H9 (cell line): ENCODE measurements around the gene SPRED3. TPM values are rescaled to one million over a fixed set of nuclear protein-coding genes. Genes with fewer than 3 reads are reported as not detected.

Experiments used
- DNase-seq: peaks from one replicate; pipeline ENCODE4 v3.0.0-alpha.2; 2017
- H2AFZ ChIP-seq: one replicate; pipeline ENCODE4 v1.6.1; 2013; ENCODE audit warnings: mild to moderate bottlenecking, low read length, control low read depth, moderate library complexity
- H2AK5ac ChIP-seq: 2 replicates; pipeline ENCODE4 v1.6.1; 2013; ENCODE audit warnings: low read length, control low read depth, mixed read lengths; ENCODE audit not compliant: insufficient read length
- H2BK120ac ChIP-seq: one replicate; pipeline ENCODE4 v1.6.1; 2013; ENCODE audit warnings: low read depth, mild to moderate bottlenecking, low read length, control low read depth, inconsistent platforms; ENCODE audit not compliant: poor library complexity, severe bottlenecking
- H2BK12ac ChIP-seq: 2 replicates; pipeline ENCODE4 v1.6.1; 2013; ENCODE audit warnings: low read length, control low read depth, mixed read lengths, low read depth; ENCODE audit not compliant: insufficient read length
- H2BK15ac ChIP-seq: 2 replicates; pipeline ENCODE4 v1.6.1; 2013; ENCODE audit warnings: low read depth, low read length, control low read depth
- H2BK20ac ChIP-seq: one replicate; pipeline ENCODE4 v1.6.1; 2013; ENCODE audit warnings: low read depth, mild to moderate bottlenecking, low read length, control low read depth, inconsistent platforms; ENCODE audit not compliant: poor library complexity, severe bottlenecking
- H2BK5ac ChIP-seq: 2 replicates; pipeline ENCODE4 v1.6.1; 2013; ENCODE audit warnings: low read length, control low read depth, mixed read lengths; ENCODE audit not compliant: insufficient read length
- H3K14ac ChIP-seq: 2 replicates; pipeline ENCODE4 v1.6.1; 2013; ENCODE audit warnings: low read length, control low read depth; ENCODE audit not compliant: insufficient read depth
- H3K18ac ChIP-seq: 2 replicates; pipeline ENCODE4 v1.6.1; 2013; ENCODE audit warnings: low read depth, mild to moderate bottlenecking, mixed read lengths, low read length, control low read depth; ENCODE audit not compliant: insufficient read length
- H3K23ac ChIP-seq: 2 replicates; pipeline ENCODE4 v1.6.1; 2013; ENCODE audit warnings: low read length, control low read depth, mixed read lengths, low read depth; ENCODE audit not compliant: insufficient read length
- H3K23me2 ChIP-seq: 2 replicates; pipeline ENCODE4 v1.6.1; 2013; ENCODE audit warnings: low read depth, mild to moderate bottlenecking, mixed read lengths, low read length, control low read depth; ENCODE audit not compliant: insufficient read length, poor library complexity, severe bottlenecking
- H3K27ac ChIP-seq: 2 replicates; pipeline ENCODE4 v1.5.1; 2013; ENCODE audit warnings: low read length, control low read depth, mixed read lengths, low read depth; ENCODE audit not compliant: insufficient read length
- H3K27me3 ChIP-seq: 2 replicates; pipeline ENCODE4 v1.6.1; 2013; ENCODE audit warnings: low read length, control low read depth, inconsistent platforms; ENCODE audit not compliant: insufficient read depth
- H3K4ac ChIP-seq: 2 replicates; pipeline ENCODE4 v1.6.1; 2013; ENCODE audit warnings: low read depth, mild to moderate bottlenecking, control low read depth, inconsistent platforms, low read length, moderate library complexity
- H3K4me1 ChIP-seq: 2 replicates; pipeline ENCODE4 v1.6.1; 2013; ENCODE audit warnings: low read length, control low read depth, inconsistent platforms; ENCODE audit not compliant: insufficient read depth
- H3K4me2 ChIP-seq: 2 replicates; pipeline ENCODE4 v1.6.1; 2013; ENCODE audit warnings: low read length, control low read depth, mixed read lengths; ENCODE audit not compliant: insufficient read length, insufficient read depth
- H3K56ac ChIP-seq: 2 replicates; pipeline ENCODE4 v1.6.1; 2013; ENCODE audit warnings: low read depth, mild to moderate bottlenecking, mixed read lengths, low read length, control low read depth; ENCODE audit not compliant: insufficient read length
- H3K79me1 ChIP-seq: 2 replicates; pipeline ENCODE4 v1.6.1; 2013; ENCODE audit warnings: low read depth, mild to moderate bottlenecking, moderate library complexity, low read length, control low read depth, inconsistent platforms; ENCODE audit not compliant: insufficient read depth, poor library complexity, severe bottlenecking
- H3K79me2 ChIP-seq: 2 replicates; pipeline ENCODE4 v1.6.1; 2013; ENCODE audit warnings: low read length, control low read depth, inconsistent platforms; ENCODE audit not compliant: insufficient read depth
- H3K9ac ChIP-seq: 2 replicates; pipeline ENCODE4 v1.6.1; 2013; ENCODE audit warnings: low read length, control low read depth, mixed read lengths; ENCODE audit not compliant: insufficient read length; ENCODE audit errors: extremely low read depth
- H3K9me3 ChIP-seq: one replicate; pipeline ENCODE4 v1.6.1; 2013; ENCODE audit warnings: low read depth, low read length, inconsistent platforms; ENCODE audit not compliant: control insufficient read depth
- H3T11ph ChIP-seq: one replicate; pipeline ENCODE4 v1.6.1; 2013; ENCODE audit warnings: mild to moderate bottlenecking, low read length, control low read depth, inconsistent platforms
- H4K20me1 ChIP-seq: one replicate; pipeline ENCODE4 v1.6.1; 2013; ENCODE audit not compliant: control insufficient read depth, insufficient read length, insufficient read depth
- H4K5ac ChIP-seq: 2 replicates; pipeline ENCODE4 v1.6.1; 2013; ENCODE audit warnings: low read depth, mild to moderate bottlenecking, mixed read lengths, low read length, control low read depth; ENCODE audit not compliant: insufficient read length
- H4K8ac ChIP-seq: replicated peaks from 2 replicates; pipeline ENCODE4 v1.6.1; 2013; ENCODE audit warnings: low read length, control low read depth, mixed read lengths, low read depth; ENCODE audit not compliant: insufficient read length
- H4K91ac ChIP-seq: 2 replicates; pipeline ENCODE4 v1.6.1; 2013; ENCODE audit warnings: low read depth, mild to moderate bottlenecking, moderate library complexity, mixed read lengths, low read length, control low read depth; ENCODE audit not compliant: insufficient read length
- H3K27ac Mint-ChIP-seq, 3 experiments: 2 replicates in 2 of 3; 3 replicates in 1 of 3; pipeline ENCODE4 v1.8.0; 2020 to 2021; ENCODE audit warnings: mixed read lengths in 3 of 3, mild to moderate bottlenecking in 1 of 3, moderate library complexity in 1 of 3
- H3K27me3 Mint-ChIP-seq: 2 replicates; pipeline ENCODE4 v1.8.0; 2021; ENCODE audit warnings: low read depth, mild to moderate bottlenecking, moderate library complexity, mixed read lengths
- H3K36me3 Mint-ChIP-seq, 3 experiments: 2 replicates in 2 of 3; 3 replicates in 1 of 3; pipeline ENCODE4 v1.8.0; 2020 to 2021; ENCODE audit warnings: low read depth in 3 of 3, mixed read lengths in 3 of 3; ENCODE audit not compliant: insufficient read depth in 1 of 3
- H3K4me1 Mint-ChIP-seq, 2 experiments: 2 replicates each; pipeline ENCODE4 v1.8.0; 2020; ENCODE audit warnings: mixed read lengths in 2 of 2
- H3K4me3 Mint-ChIP-seq, 2 experiments: 2 replicates in 1 of 2; 3 replicates in 1 of 2; pipeline ENCODE4 v1.8.0; 2020 to 2021; ENCODE audit warnings: mild to moderate bottlenecking in 2 of 2, mixed read lengths in 2 of 2, moderate library complexity in 1 of 2
- H3K9me3 Mint-ChIP-seq, 2 experiments: 2 replicates in 1 of 2; 3 replicates in 1 of 2; pipeline ENCODE4 v1.8.0; 2020; ENCODE audit warnings: mild to moderate bottlenecking in 2 of 2, mixed read lengths in 2 of 2, moderate library complexity in 1 of 2
- WGBS: extraction: QIAGEN DNeasy Blood & Tissue Kit; methylation state at CpG from one replicate; pipeline ENCODE4 v1.1.7; 2013; ENCODE audit warnings: missing lambda C conversion rate, low lambda C conversion rate, mixed read lengths; ENCODE audit not compliant: insufficient read length; ENCODE audit errors: extremely low coverage; 5-methylcytosine and 5-hydroxymethylcytosine counted together
- total RNA-seq: library from RNA; stranded (reverse); gene quantifications from 2 replicates; pipeline ENCODE4 v1.2.1, GENCODE V29; 2021
- TF ChIP-seq, protein P1 (sequence below): fragments of 200-600 bp; sonication (generic); conservative IDR thresholded peaks from 3 replicates; pipeline ENCODE4 v1.8.0; 2021; ENCODE audit warnings: antibody characterized with exemption, mild to moderate bottlenecking

Gene SPRED3
- total RNA-seq, 1 experiment from 2014 or later: 16.4 TPM

DNA sequence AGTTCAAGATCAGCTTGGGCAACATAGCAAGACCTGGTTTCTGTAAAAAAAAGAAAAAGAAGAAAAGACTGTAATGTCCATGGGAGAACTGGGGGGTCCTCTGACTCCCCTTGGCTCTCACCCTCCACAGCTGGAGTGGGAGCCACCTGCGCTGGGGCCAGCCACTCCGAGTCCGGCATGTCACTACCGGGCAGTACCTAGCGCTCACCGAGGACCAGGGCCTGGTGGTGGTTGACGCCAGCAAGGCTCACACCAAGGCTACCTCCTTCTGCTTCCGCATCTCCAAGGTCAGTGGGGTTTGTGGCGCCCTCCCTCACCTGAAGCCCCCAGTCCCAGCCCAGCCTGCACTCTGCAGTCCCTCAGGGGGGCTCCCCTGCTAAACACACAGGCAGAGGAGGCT, 59.7 kb downstream of the SPRED3 start:
- H3K4me2 ChIP-seq: no peak overlapping the region
- Mint-ChIP-seq H3K9me3 (no peaks in the 10 kb centered on the region), H3K4me1 (peaks cover 5 to 7% of the 10 kb centered on the region in 2 experiments; a peak in 3 of 4 replicates), H3K27ac (no peak overlapping the region), H3K27me3 (no peaks in the 10 kb centered on the region; the same call in 1 of the 2 replicates), H3K4me3 (no peak overlapping the region), H3K36me3 (peaks cover 46 to 63% (median 62%) of the 10 kb centered on the region in 3 experiments; a peak in 6 of 7 replicates)
- H3K27ac ChIP-seq: no peak overlapping the region
- no peak overlapping the region for H3K14ac ChIP-seq
- H4K20me1 ChIP-seq: no peaks in the 10 kb centered on the region
- H2AFZ ChIP-seq: no peak overlapping the region
- DNase-seq: no peak
- no peak overlapping the region for H3K9ac ChIP-seq
- H3K18ac ChIP-seq: no peak overlapping the region
- no peak overlapping the region for H4K91ac ChIP-seq
- no peak overlapping the region for H2BK12ac ChIP-seq
- H2BK120ac ChIP-seq: no peak overlapping the region
- H3K23me2 ChIP-seq: no peaks in the 10 kb centered on the region
- no peaks in the 10 kb centered on the region for H3K79me1 ChIP-seq
- H3K9me3 ChIP-seq: no peaks in the 10 kb centered on the region
- no peak overlapping the region for H3K23ac ChIP-seq
- H2BK20ac ChIP-seq: no peak overlapping the region
- no peak overlapping the region for H2AK5ac ChIP-seq
- no peaks in the 10 kb centered on the region for H3K27me3 ChIP-seq
- no peak overlapping the region for H3K4ac ChIP-seq
- no peak overlapping the region for H2BK15ac ChIP-seq
- no peak overlapping the region for H3T11ph ChIP-seq
- no peaks in the 10 kb centered on the region for H3K4me1 ChIP-seq
- no peak overlapping the region for H3K56ac ChIP-seq
- no peak overlapping the region for H2BK5ac ChIP-seq
- H4K5ac ChIP-seq: no peak overlapping the region
- no peaks in the 10 kb centered on the region for H3K79me2 ChIP-seq
- no CpG with 5 or more reads among the region's 9 CpGs for WGBS
- TF ChIP-seq, protein P1, sequence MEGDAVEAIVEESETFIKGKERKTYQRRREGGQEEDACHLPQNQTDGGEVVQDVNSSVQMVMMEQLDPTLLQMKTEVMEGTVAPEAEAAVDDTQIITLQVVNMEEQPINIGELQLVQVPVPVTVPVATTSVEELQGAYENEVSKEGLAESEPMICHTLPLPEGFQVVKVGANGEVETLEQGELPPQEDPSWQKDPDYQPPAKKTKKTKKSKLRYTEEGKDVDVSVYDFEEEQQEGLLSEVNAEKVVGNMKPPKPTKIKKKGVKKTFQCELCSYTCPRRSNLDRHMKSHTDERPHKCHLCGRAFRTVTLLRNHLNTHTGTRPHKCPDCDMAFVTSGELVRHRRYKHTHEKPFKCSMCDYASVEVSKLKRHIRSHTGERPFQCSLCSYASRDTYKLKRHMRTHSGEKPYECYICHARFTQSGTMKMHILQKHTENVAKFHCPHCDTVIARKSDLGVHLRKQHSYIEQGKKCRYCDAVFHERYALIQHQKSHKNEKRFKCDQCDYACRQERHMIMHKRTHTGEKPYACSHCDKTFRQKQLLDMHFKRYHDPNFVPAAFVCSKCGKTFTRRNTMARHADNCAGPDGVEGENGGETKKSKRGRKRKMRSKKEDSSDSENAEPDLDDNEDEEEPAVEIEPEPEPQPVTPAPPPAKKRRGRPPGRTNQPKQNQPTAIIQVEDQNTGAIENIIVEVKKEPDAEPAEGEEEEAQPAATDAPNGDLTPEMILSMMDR: no peak
- no peak overlapping the region for H4K8ac ChIP-seq

Other genes with a start within 250 kb of the SPRED3 start
- gene DPF1, start 164.5 kb upstream of the SPRED3 start, total RNA-seq: 12.0 and 13.1 TPM in 2 replicates
- 18.3 and 19.6 TPM in 2 replicates for gene PPP1R14A, start 132.3 kb upstream of the SPRED3 start, total RNA-seq
- 283 and 287 TPM in 2 replicates for gene SPINT2, start 124.1 kb upstream of the SPRED3 start, total RNA-seq
- gene C19orf33, start 84.4 kb upstream of the SPRED3 start, total RNA-seq: 1.2 TPM in 1 of 2 replicates, not detected in the other
- gene YIF1B, start 72.8 kb upstream of the SPRED3 start, total RNA-seq: 73.2 and 77.4 TPM in 2 replicates
- gene KCNK6, start 68.9 kb upstream of the SPRED3 start, total RNA-seq: 5.4 and 6.5 TPM in 2 replicates
- 3.0 and 3.7 TPM in 2 replicates for gene CATSPERG, start 52.9 kb upstream of the SPRED3 start, total RNA-seq
- gene PSMD8, start 14.1 kb upstream of the SPRED3 start, total RNA-seq: 185 and 189 TPM in 2 replicates
- 1.5 and 2.4 TPM in 2 replicates for gene GGN, start 663 bp upstream of the SPRED3 start, total RNA-seq
- gene FAM98C, start 14.4 kb downstream of the SPRED3 start, total RNA-seq: 15.0 and 16.4 TPM in 2 replicates
- 0.28 and 0.39 TPM in 2 replicates for gene RASGRP4, start 37.5 kb downstream of the SPRED3 start, total RNA-seq
- 8.4 and 8.9 TPM in 2 replicates for gene RYR1, start 45.0 kb downstream of the SPRED3 start, total RNA-seq
- gene MAP4K1, start 229.3 kb downstream of the SPRED3 start, total RNA-seq: 25.7 and 31.1 TPM in 2 replicates
- 341 and 345 TPM in 2 replicates for gene EIF3K, start 230.5 kb downstream of the SPRED3 start, total RNA-seq